ENCODE results near the gene ZNF14. TPM values are rescaled to one million over a fixed set of nuclear protein-coding genes. Genes with fewer than 3 reads are reported as not detected.

The ZNF14 gene
- polyA plus RNA-seq, 3 donors = 0.88 to 2.1 (median 1.2) TPM

DNA sequence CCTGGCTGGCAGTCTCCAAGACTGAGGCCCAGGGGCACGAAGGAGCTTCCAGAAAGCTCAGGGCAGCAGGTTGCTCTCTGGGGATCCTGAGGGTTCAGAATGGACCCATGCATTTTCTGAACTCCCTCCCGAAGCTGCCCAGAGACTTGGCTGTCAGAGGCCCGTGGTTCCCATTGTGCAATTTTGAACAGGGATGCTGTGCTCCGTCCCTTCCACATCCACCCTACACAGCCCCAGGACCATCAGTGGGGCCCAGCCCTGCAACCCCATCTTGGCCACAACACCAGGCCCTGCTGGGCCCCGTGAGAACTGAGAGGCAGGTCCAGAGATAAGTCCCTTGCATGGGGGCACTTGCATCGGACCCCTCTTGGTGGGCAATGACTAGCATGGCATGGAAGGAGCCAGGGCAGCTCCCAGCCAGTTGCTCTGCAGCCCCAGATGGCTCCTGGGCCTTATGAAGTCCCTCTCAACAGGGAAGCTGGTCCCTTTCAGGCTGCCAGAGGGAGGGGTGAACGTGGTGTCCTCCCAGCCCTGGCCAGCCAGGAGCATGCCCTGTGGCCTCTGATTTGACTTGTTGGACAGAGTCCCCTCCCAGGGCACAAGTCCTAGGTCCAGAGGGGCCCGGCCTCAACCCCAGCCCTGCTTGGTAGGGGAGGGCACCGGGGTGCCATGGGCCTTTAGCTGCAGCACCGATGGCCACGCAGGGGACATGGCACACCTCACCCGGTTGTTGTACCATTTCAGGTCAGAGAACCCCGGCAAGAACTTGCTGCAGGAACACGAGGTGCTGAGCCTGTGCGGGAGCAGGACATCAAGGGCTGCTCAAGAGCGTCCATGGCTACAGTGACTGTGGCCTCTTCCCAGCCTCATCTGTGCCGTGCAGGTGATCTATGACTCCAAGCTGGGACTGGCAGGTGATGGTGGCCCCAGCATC, 17.3 kb upstream of the ZNF14 start:
- no peak overlapping the region for H3K4me2 ChIP-seq (replicated peaks; ENCODE audit: extremely low read depth, low read length, poor library complexity, severe bottlenecking)
- no peak overlapping the region for H3K4me3 Mint-ChIP-seq
- no peaks in the 10 kb centered on the region for H3K4me1 Mint-ChIP-seq
- H3K9ac ChIP-seq (ENCODE audit: insufficient read depth, low read length, poor library complexity, severe bottlenecking) = no peak overlapping the region
- H3K27ac Mint-ChIP-seq = no peak overlapping the region
- no peaks in the 10 kb centered on the region for H3K27me3 ChIP-seq (ENCODE audit: control insufficient read depth in 2 of 2, insufficient read depth in 2 of 2, low read length in 2 of 2)
- no peak overlapping the region for H3K4me3 ChIP-seq (replicated peaks in 1 of 3; ENCODE audit: low read depth in 2 of 3, low read length in 3 of 3)
- no peak overlapping the region for H2AFZ ChIP-seq (ENCODE audit: insufficient read depth, low read depth, low read length, poor library complexity, severe bottlenecking)
- no peaks in the 10 kb centered on the region for H4K20me1 ChIP-seq (ENCODE audit: insufficient read depth, low read length)
- TF ChIP-seq, protein P1, sequence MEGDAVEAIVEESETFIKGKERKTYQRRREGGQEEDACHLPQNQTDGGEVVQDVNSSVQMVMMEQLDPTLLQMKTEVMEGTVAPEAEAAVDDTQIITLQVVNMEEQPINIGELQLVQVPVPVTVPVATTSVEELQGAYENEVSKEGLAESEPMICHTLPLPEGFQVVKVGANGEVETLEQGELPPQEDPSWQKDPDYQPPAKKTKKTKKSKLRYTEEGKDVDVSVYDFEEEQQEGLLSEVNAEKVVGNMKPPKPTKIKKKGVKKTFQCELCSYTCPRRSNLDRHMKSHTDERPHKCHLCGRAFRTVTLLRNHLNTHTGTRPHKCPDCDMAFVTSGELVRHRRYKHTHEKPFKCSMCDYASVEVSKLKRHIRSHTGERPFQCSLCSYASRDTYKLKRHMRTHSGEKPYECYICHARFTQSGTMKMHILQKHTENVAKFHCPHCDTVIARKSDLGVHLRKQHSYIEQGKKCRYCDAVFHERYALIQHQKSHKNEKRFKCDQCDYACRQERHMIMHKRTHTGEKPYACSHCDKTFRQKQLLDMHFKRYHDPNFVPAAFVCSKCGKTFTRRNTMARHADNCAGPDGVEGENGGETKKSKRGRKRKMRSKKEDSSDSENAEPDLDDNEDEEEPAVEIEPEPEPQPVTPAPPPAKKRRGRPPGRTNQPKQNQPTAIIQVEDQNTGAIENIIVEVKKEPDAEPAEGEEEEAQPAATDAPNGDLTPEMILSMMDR (IDR thresholded peaks at IDR 0.05) = no peak
- peaks cover 0 to 1% (median 0%) of the 10 kb centered on the region in 3 donors for H3K27me3 Mint-ChIP-seq (ENCODE audit: low read depth in 3 of 3)
- 93% methylated on average over 16 of the region's 17 CpGs for WGBS (ENCODE audit: insufficient coverage)
- peaks cover 0 to 2% of the 10 kb centered on the region in 2 donors for H3K36me3 Mint-ChIP-seq
- DNase-seq = no peak
- H3K9me3 Mint-ChIP-seq = peaks cover 61 to 98% (median 91%) of the 10 kb centered on the region in 7 donors
- no peaks in the 10 kb centered on the region for H3K79me2 ChIP-seq (ENCODE audit: insufficient read depth, low read length)
- no peaks in the 10 kb centered on the region for H3K36me3 ChIP-seq (replicated peaks in 1 of 2; ENCODE audit: control insufficient read depth in 1 of 2, insufficient read depth in 2 of 2, low read length in 2 of 2)
- H3K9me3 ChIP-seq (replicated peaks in 1 of 2; ENCODE audit: control insufficient read depth in 1 of 2, insufficient read depth in 1 of 2, low read length in 2 of 2) = peaks cover 96 to 98% of the 10 kb centered on the region in 2 donors
- H3K4me1 ChIP-seq (ENCODE audit: control insufficient read depth in 1 of 2, insufficient read depth in 2 of 2, low read length in 2 of 2) = no peaks in the 10 kb centered on the region
- H3K27ac ChIP-seq (ENCODE audit: low read depth in 1 of 2, low read length in 2 of 2) = no peak overlapping the region
- intact Hi-C loops (cut with micrococcal nuclease) = no loop called here

DNA sequence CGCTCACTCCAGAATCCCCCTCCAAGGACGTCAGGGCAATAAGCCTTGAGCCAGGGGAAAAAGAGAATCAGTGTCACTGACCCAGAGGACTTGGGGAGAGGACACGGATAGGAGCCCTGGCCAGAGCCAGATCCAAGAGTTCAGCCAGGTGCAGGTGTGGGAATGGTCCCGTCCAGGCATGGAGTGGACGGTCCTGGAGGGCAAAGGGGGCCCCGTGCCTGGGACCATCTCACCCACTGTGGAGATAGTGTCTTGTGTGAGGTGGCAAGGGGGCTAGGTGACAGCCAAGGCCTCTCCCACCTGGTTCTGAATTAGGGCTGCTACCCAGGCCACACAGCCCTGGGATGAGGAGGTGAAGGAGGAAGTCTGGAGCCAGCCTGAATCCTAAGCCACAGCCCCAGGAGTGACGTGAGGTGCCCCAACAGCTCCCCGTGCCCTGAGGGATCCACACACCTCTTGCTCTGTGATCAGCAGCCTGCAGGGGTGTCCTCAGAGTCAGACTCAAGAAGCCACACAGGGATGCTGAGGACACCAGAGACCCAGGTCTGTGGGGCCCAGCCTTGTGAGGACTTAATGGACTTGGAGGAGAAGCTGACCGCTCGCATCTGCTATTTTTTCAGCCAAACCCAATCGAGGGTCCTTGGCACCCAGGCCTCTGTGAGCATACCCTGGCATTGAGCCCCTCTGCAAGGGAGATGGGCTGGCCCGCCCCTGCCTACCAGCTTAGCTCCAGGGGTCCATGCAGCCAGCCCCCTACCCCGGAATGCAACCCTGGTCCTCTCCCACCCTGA, 16.4 kb upstream of the ZNF14 start:
- Histone ChIP-seq H3K36me3 (replicated peaks in 1 of 2; ENCODE audit: control insufficient read depth in 1 of 2, insufficient read depth in 2 of 2, low read length in 2 of 2) (no peaks in the 10 kb centered on the region), H3K9me3 (replicated peaks in 1 of 2; ENCODE audit: control insufficient read depth in 1 of 2, insufficient read depth in 1 of 2, low read length in 2 of 2) (peaks cover 96 to 98% of the 10 kb centered on the region in 2 donors), H2AFZ (ENCODE audit: insufficient read depth, low read depth, low read length, poor library complexity, severe bottlenecking) (no peak overlapping the region), H3K27ac (ENCODE audit: low read depth in 1 of 2, low read length in 2 of 2) (no peak overlapping the region), H3K4me1 (ENCODE audit: control insufficient read depth in 1 of 2, insufficient read depth in 2 of 2, low read length in 2 of 2) (no peaks in the 10 kb centered on the region), H3K79me2 (ENCODE audit: insufficient read depth, low read length) (no peaks in the 10 kb centered on the region), H3K9ac (ENCODE audit: insufficient read depth, low read length, poor library complexity, severe bottlenecking) (no peak overlapping the region), H4K20me1 (ENCODE audit: insufficient read depth, low read length) (no peaks in the 10 kb centered on the region), H3K27me3 (ENCODE audit: control insufficient read depth in 2 of 2, insufficient read depth in 2 of 2, low read length in 2 of 2) (no peaks in the 10 kb centered on the region), H3K4me2 (replicated peaks; ENCODE audit: extremely low read depth, low read length, poor library complexity, severe bottlenecking) (no peak overlapping the region), H3K4me3 (replicated peaks in 1 of 3; ENCODE audit: low read depth in 2 of 3, low read length in 3 of 3) (no peak overlapping the region)
- Mint-ChIP-seq H3K4me3 (no peak overlapping the region), H3K9me3 (peaks cover 63 to 98% (median 90%) of the 10 kb centered on the region in 7 donors), H3K4me1 (no peaks in the 10 kb centered on the region), H3K36me3 (peaks cover 0 to 2% of the 10 kb centered on the region in 2 donors), H3K27ac (no peak overlapping the region), H3K27me3 (ENCODE audit: low read depth in 3 of 3) (peaks cover 0 to 4% (median 0%) of the 10 kb centered on the region in 3 donors)
- 91% methylated on average over 12 of the region's 13 CpGs for WGBS (ENCODE audit: insufficient coverage)
- TF ChIP-seq, protein P1 (IDR thresholded peaks at IDR 0.05) = no peak
- intact Hi-C loops (cut with micrococcal nuclease) = no loop called here
- DNase-seq = no peak
